Measurements from ENCODE around the gene TBRG4. TPM values are rescaled to one million over a fixed set of nuclear protein-coding genes. Genes with fewer than 3 reads are reported as not detected.

Gene TBRG4
- total and polyA plus RNA-seq, 7 donors: 31.8 to 80.1 (median 44.6) TPM

GRCh38 chr7:45133352-45133751 lies 21.9 kb upstream of the TBRG4 start:
- WGBS, 2 donors: 93 to 96% methylated on average over 4 of the region's 4 CpGs
- Histone ChIP-seq H3K27me3 (no peaks in the 10 kb centered on the region), H3K4me1 (no peaks in the 10 kb centered on the region), H3K9me3 (no peaks in the 10 kb centered on the region), H3K4me3 (no peak overlapping the region), H3K27ac (no peak overlapping the region), H3K36me3 (no peaks in the 10 kb centered on the region)
- no peak for DNase-seq
- TF ChIP-seq POLR2AphosphoS5 (IDR thresholded peaks at IDR 0.05) (no peak), POLR2A (IDR thresholded peaks at IDR 0.05) (no peak), EP300 (IDR thresholded peaks at IDR 0.05) (no peak)
- TF ChIP-seq, protein P1, sequence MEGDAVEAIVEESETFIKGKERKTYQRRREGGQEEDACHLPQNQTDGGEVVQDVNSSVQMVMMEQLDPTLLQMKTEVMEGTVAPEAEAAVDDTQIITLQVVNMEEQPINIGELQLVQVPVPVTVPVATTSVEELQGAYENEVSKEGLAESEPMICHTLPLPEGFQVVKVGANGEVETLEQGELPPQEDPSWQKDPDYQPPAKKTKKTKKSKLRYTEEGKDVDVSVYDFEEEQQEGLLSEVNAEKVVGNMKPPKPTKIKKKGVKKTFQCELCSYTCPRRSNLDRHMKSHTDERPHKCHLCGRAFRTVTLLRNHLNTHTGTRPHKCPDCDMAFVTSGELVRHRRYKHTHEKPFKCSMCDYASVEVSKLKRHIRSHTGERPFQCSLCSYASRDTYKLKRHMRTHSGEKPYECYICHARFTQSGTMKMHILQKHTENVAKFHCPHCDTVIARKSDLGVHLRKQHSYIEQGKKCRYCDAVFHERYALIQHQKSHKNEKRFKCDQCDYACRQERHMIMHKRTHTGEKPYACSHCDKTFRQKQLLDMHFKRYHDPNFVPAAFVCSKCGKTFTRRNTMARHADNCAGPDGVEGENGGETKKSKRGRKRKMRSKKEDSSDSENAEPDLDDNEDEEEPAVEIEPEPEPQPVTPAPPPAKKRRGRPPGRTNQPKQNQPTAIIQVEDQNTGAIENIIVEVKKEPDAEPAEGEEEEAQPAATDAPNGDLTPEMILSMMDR (IDR thresholded peaks at IDR 0.05): no peak
- intact Hi-C loops (cut with DNase I): no loop called here

GRCh38 chr7:45132708-45133320 lies 21.3 kb upstream of the TBRG4 start:
- DNase-seq: no peak
- intact Hi-C loops (cut with DNase I): no loop called here
- no peaks in the 10 kb centered on the region for H3K36me3 ChIP-seq
- TF ChIP-seq, protein P1 (IDR thresholded peaks at IDR 0.05): no peak
- TF ChIP-seq EP300 (IDR thresholded peaks at IDR 0.05) (no peak), POLR2AphosphoS5 (IDR thresholded peaks at IDR 0.05) (no peak), POLR2A (IDR thresholded peaks at IDR 0.05) (no peak)
- no peaks in the 10 kb centered on the region for H3K4me1 ChIP-seq
- no peak overlapping the region for H3K4me3 ChIP-seq
- no peak overlapping the region for H3K27ac ChIP-seq
- H3K27me3 ChIP-seq: no peaks in the 10 kb centered on the region
- H3K9me3 ChIP-seq: no peaks in the 10 kb centered on the region
- 82 to 88% methylated on average over 8 of the region's 8 CpGs for WGBS, 2 donors

- no peak for DNase-seq
- TF ChIP-seq, protein P1 (IDR thresholded peaks at IDR 0.05): no peak
- TF ChIP-seq POLR2AphosphoS5 (IDR thresholded peaks at IDR 0.05) (no peak), EP300 (IDR thresholded peaks at IDR 0.05) (no peak), POLR2A (IDR thresholded peaks at IDR 0.05) (no peak)
- WGBS, 2 donors: 77 to 79% methylated on average over 4 of the region's 4 CpGs
- Histone ChIP-seq H3K9me3 (no peaks in the 10 kb centered on the region), H3K27me3 (no peaks in the 10 kb centered on the region), H3K36me3 (no peaks in the 10 kb centered on the region), H3K4me1 (no peaks in the 10 kb centered on the region), H3K27ac (no peak overlapping the region), H3K4me3 (no peak overlapping the region)
- intact Hi-C loops (cut with DNase I): no loop called here
Measured at GRCh38 chr7:45131891-45132290, 20.4 kb upstream of the TBRG4 start.

DNA sequence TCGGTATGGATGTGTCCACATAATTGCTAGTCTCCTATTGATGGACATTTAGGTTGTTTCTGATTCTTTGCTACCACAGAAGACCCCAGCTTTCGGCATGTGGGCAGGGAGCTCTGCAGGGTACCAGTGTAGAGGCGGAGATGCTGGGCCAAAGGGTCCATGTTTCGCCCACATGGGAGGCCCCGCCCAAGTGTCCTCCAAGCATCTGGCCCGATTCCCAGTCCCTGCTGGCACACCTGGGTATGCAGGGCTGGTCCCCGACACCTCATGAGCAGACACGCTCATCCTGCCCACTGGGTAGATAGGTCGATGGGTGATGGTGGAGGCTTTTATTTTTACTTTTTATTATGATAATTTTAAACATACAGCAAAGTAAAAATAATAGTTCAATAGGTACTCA lies 19.4 kb upstream of the TBRG4 start:
- no peaks in the 10 kb centered on the region for H3K36me3 ChIP-seq
- DNase-seq: no peak
- no peaks in the 10 kb centered on the region for H3K9me3 ChIP-seq
- no peak overlapping the region for H3K4me3 ChIP-seq
- intact Hi-C loops (cut with DNase I): no loop called here
- TF ChIP-seq POLR2AphosphoS5 (IDR thresholded peaks at IDR 0.05): no peak
- TF ChIP-seq, protein P1 (IDR thresholded peaks at IDR 0.05): no peak
- no peak for TF ChIP-seq EP300 (IDR thresholded peaks at IDR 0.05)
- no peak for TF ChIP-seq POLR2A (IDR thresholded peaks at IDR 0.05)
- H3K27me3 ChIP-seq: no peaks in the 10 kb centered on the region
- no peak overlapping the region for H3K27ac ChIP-seq
- 36 to 82% methylated on average over 9 of the region's 9 CpGs for WGBS, 2 donors
- H3K4me1 ChIP-seq: no peaks in the 10 kb centered on the region

GRCh38 chr7:45129906-45130305 lies 18.4 kb upstream of the TBRG4 start:
- H3K4me1 ChIP-seq: no peaks in the 10 kb centered on the region
- intact Hi-C loops (cut with DNase I): no loop called here
- no peak overlapping the region for H3K27ac ChIP-seq
- 77 to 81% methylated on average over 12 of the region's 12 CpGs for WGBS, 2 donors
- no peaks in the 10 kb centered on the region for H3K27me3 ChIP-seq
- no peak for TF ChIP-seq POLR2A (IDR thresholded peaks at IDR 0.05)
- TF ChIP-seq, protein P1 (IDR thresholded peaks at IDR 0.05): no peak
- no peak for TF ChIP-seq POLR2AphosphoS5 (IDR thresholded peaks at IDR 0.05)
- TF ChIP-seq EP300 (IDR thresholded peaks at IDR 0.05): no peak
- H3K4me3 ChIP-seq: no peak overlapping the region
- no peak for DNase-seq
- no peaks in the 10 kb centered on the region for H3K9me3 ChIP-seq
- no peaks in the 10 kb centered on the region for H3K36me3 ChIP-seq
